HG02870 (cell line): Measurements from ENCODE around the gene TJP1.
"Not testable (repeated sequence)": the region's sequence is repeated elsewhere in the genome, so short reads cannot be mapped to it uniquely, and the experiment has no call there.

Source experiments
- ATAC-seq: cut with Tn5 transposase; IDR thresholded peaks from one replicate; pipeline ENCODE4 v1.9.1; 2021; ENCODE audit warnings: mild to moderate bottlenecking, moderate library complexity; ENCODE audit not compliant: unreplicated experiment

TJP1 gene

DNA sequence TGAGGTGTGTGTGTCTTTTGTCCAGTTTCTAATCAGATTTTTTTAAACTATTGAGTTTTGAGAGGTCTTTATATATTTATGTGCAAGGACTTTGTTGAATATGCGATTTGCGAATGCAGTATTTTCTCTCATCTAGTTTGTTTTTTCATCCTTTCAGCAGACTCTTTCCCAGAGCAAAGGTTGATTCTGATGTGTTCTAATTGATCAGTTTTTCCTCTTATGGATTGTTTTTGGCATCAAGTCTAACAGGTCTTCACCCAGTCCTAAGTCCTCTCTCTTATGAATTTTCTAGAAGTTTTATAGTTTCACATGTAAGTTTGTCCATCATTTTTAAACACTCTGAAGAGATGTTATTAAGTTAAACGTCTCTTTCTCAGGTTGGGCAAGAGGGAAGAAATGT, 17.8 kb upstream of the TJP1 start:
- ATAC-seq: no peak

- ATAC-seq: no peak
These were observed 16.2 kb upstream of the TJP1 start for GRCh38 chr15:29838352-29839010.

DNA sequence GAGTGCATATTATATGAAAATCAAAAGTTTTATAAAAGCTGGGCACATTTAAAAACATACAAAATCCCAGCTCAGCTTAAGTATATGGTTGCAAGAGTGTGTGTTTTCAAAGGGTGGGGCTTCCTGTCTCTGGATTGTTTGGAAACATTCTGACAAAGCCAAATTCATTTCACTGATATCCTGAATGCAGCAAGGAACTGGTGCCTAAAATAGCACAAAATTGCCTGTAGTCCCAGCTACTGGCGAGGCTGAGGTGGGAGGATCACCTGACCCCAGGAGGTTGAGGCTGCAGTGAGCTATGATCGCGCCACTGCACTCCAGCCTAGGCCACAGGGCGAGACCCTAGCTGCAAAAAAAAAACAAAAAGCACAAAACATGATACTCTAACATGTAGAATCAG, 13.0 kb upstream of the TJP1 start:
- ATAC-seq: no peak

GRCh38 chr15:29832709-29833108, 10.4 kb upstream of the TJP1 start:
- no peak for ATAC-seq

- ATAC-seq: no peak
These were observed 4.9 kb upstream of the TJP1 start for GRCh38 chr15:29826908-29827820.

DNA sequence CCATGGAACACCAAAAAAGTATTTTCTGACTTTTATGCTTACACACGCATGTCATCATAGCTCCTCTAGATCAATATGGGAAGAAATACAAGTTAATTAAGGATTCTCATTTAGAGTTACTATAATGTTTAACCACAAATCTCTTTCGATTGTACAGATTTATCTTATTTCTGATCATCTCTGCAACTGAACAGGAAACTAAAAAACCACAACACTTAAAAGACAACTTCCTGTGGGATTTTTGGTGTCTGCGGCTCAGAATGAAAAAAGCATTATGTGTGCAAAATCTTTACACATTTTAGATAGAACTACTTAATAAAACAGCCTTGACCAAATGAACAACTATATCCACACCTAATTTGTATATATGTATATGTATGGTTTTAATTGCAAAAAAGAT, 3.0 kb upstream of the TJP1 start:
- ATAC-seq: no peak

DNA sequence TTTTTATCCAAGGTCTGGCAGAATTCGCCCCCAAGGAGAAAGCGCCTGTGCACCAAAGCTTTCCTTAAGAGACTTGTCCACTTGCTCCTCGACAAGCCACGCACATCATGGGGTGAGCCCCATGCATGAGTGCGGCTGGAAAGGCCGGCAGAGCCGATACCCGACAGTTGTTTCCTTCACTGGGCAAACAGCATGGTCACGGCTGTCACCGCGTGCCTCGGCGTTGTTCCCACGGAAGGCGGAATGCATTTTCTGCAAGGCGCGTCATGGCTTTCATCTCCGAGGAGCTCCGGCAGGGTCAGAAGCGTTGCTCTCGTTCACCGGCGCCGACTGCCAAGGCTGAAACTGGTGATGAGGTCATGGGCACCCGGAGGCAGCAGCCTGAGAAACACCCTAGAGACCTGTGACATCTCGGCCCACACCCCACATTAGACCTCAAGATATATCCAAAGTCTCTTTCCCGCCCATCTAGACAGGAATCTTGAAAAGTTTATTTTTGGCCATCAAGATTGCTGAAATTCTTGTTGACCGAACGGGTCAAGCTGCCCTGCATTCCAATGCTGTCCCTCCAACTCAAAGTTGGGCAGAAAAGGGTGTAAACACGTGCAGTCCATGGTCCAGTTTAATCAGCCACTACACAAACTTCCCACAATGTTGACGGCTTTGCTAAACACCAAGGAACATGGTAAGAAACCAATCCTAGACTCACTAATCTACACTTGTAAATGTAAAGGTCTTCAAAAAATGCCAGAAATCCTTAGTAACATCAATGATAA, 604 bp upstream of the TJP1 start:
- ATAC-seq: no peak

DNA sequence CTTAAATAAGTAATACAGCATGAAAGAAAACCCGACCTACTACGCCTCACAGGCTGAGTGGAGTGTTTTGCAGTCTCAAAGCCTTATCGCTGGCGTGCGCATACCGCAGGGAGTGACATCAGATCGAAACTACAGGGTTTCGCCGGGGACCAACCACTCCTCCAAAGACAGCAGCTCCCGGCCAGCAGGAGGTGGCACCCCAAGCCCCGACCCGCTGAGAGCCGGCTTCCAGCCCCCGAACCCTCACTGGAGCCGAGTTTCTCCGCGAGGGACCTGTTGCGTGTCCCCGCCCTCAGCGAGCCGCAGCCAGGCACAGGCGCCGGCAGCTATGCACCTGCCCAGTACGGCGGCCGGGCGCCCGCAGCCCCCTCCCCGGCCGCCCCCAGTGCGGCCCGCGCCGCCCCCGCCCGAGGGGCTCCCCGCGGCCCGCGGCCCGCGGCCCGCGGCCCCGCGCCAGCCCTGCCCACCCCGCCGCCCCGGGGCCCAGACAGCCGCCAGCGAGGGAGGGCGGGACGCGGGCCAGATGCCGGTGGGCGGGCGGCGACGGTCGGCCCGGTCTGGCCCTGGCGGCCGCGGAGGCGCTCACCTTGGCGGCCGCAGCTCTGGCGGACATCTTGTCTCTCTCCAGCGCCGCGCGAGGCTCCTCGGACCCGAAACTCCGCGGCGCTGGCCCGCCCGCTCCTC, 710 bp downstream of the TJP1 start:
- ATAC-seq: no peak

DNA sequence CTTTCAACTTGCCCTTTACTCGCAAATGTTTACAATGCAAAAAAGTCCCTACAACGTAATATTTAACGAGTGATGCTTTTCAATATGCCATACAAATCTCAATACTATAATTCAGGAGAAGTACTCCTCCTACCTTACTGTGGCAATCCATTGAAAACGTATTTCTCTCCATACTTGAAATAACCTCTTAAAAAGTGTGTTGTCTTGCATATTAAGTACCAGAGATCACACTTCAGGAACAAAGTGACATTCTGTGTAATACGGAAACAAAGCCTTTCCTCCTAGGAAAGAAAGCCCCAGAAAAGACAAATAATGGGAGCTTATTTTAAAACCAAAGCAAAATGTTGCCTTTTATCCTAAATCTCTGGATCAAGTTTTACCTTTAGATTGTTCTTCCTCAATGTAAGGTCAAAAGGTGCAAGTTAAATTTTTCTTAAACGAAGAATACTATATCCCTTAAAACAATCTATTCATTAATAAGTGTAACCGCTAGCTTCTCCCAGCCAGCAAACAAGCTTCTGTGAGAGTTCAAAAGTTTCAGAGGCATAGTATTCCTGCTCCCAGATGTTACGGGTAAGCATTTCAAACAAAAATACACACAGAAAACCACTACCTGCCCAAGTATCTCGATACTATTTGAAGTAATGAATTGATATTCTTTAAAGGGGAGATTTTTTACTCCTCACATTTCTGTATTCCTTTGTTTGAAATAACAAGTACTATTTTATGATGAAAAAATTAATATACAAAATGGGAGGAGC, 1.7 kb downstream of the TJP1 start:
- ATAC-seq: no peak

GRCh38 chr15:29819979-29820378, 2.3 kb downstream of the TJP1 start:
- ATAC-seq: no peak

GRCh38 chr15:29818141-29818540, 4.1 kb downstream of the TJP1 start:
- no peak for ATAC-seq

GRCh38 chr15:29817455-29817854, 4.8 kb downstream of the TJP1 start:
- ATAC-seq: not testable (repeated sequence)

DNA sequence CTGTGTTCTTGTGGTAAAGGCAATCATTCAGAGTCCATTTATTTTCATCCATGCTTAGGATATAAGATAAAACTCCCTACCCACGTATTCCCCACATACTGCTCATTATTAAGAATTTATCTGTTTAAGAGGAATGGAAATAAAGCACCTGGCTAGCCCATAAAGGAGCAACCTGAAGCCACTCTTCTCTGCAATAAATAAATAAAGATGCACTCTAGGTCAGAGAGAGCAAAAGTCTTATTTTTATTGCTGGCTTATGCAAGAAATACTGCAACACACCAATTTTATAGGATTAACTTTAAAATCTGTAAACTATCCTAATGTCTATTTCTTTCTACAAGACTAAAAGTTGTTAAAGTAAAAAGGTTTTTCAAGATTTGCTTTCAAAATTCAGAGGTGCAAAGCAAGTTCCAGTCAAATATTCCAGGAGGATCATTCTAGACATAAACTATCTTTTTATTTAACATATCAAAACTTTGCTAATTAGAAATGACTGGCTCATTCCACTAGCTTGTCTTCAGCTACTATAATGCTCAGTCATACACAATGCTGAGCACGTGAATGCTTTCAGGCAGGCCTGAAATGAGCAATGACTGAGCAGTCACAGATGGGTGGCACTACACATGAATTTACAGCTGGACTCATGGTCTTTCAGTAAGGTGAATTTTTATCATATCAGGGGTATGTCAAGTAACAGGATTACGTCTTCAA, 7.1 kb downstream of the TJP1 start:
- ATAC-seq: no peak

DNA sequence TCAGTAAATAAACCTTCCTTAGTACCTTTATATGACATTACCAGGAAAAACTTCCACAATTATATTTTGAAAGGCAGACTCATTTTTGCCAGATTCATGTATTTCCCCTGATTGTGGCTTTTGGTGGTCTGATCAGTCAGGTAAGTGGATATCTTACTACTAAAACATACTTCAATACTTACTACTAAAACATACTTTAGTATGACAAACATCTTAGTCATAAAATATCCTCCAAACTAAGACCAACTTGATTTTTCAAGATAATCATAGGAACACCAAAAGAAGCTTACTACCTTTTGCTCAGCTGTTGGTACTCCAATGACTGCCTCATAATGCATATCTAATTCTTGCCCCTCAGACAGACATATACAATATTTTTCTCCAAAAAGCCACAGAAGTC, 9.3 kb downstream of the TJP1 start:
- no peak for ATAC-seq

DNA sequence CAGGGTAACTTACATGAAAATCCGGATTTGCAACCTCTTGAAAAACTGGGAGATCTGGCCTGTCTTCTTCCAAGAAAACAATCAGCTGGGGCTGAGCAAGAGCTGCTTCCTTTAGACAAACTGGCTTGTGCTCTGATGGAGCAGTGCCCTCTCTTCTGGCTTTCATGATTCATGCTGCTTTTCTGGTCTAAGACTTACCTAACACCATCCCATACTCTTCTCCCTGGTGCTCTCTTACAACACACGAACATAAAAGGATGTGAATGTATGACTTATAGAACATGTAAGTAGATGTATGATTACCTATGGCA, 9.9 kb downstream of the TJP1 start:
- no peak for ATAC-seq

DNA sequence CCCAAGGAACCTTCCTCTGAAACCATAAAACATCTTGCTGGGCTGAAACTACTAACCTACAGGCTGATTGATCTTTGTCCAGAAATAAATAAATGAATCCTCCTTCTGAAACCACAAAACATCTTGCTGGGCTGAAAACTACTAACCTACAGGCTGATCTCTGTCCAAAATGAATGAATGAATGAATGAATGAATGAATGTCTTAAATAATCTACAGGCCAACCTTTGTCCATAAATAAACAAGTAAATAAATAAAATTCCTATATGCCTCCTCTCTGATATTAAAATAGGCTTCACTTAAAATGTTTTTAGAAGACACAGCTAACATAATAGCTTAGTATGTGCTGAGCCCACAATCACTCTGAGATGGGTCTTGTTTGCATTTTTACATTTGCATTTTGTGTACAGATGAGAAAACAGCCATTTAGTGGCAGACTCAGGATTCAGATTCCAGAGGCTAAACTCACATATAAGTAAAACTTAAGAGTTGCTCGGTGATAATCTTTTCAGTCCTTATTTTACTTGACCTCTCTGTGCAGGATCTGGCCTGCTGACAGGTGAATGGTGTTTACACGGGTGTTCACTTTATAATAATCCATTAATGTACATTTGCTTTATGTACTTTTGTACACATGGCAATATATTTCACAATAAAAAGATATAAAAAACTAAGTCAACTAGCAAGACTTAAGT, 10.4 kb downstream of the TJP1 start:
- ATAC-seq: no peak

GRCh38 chr15:29805708-29806104, 16.6 kb downstream of the TJP1 start:
- no peak for ATAC-seq

- ATAC-seq: no peak
These were observed 17.1 kb downstream of the TJP1 start for GRCh38 chr15:29805043-29805707.

DNA sequence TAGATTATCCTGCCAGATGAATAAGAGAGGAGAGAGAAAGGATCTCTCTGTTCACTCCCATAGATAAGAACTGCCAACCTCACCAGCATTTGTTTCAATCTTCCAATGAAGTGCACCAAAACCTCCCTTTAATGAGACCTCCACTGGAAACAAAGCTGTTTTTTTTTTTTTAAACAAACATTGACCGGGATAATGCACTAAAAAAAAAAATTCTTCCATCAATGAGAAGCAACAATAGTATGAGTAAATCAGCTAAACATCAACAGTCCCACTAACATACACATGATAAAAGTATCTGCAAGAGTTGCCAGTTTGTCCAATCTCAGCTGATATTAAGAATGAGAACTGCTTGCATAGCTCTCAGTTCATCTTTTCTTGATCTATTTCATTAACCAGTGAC, 19.9 kb downstream of the TJP1 start:
- no peak for ATAC-seq
